ENCODE measurements around the gene SRC. TPM values are rescaled to one million over a fixed set of nuclear protein-coding genes. Genes with fewer than 3 reads are reported as not detected.

SRC gene
- total RNA-seq, 1 donor from 2014 or later: 4.2 TPM

GRCh38 chr20:37361336-37361735 lies 15.4 kb downstream of the SRC start:
- Histone ChIP-seq H3K27ac (replicated peaks) (no peak overlapping the region), H3K27me3 (ENCODE audit: low read depth) (no peaks in the 10 kb centered on the region), H3K4me1 (peaks cover 21% of the 10 kb centered on the region), H3K9me3 (replicated peaks) (no peaks in the 10 kb centered on the region), H3K36me3 (peaks cover 4% of the 10 kb centered on the region), H3K4me3 (no peak overlapping the region)
- intact Hi-C loops (cut with micrococcal nuclease): no loop called here
- no peak for TF ChIP-seq CTCF (IDR thresholded peaks at IDR 0.05; ENCODE audit: borderline replicate concordance)
- DNase-seq: no peak

GRCh38 chr20:37362231-37362792 lies 16.4 kb downstream of the SRC start:
- Histone ChIP-seq H3K4me3 (no peak overlapping the region), H3K27ac (replicated peaks) (no peak overlapping the region), H3K36me3 (peaks cover 4% of the 10 kb centered on the region), H3K9me3 (replicated peaks) (no peaks in the 10 kb centered on the region), H3K4me1 (peaks cover 13% of the 10 kb centered on the region), H3K27me3 (ENCODE audit: low read depth) (no peaks in the 10 kb centered on the region)
- intact Hi-C loops (cut with micrococcal nuclease): no loop called here
- no peak for DNase-seq
- TF ChIP-seq CTCF (IDR thresholded peaks at IDR 0.05; ENCODE audit: borderline replicate concordance): no peak

- TF ChIP-seq CTCF (IDR thresholded peaks at IDR 0.05; ENCODE audit: borderline replicate concordance): no peak
- no peaks in the 10 kb centered on the region for H3K27me3 ChIP-seq (ENCODE audit: low read depth)
- H3K27ac ChIP-seq (replicated peaks): no peak overlapping the region
- peaks cover 4% of the 10 kb centered on the region for H3K36me3 ChIP-seq
- no peaks in the 10 kb centered on the region for H3K9me3 ChIP-seq (replicated peaks)
- H3K4me1 ChIP-seq: peaks cover 11% of the 10 kb centered on the region
- no peak for DNase-seq
- H3K4me3 ChIP-seq: no peak overlapping the region
- intact Hi-C loops (cut with micrococcal nuclease): no loop called here
Measured at GRCh38 chr20:37362821-37363220, 16.9 kb downstream of the SRC start.

- intact Hi-C loops (cut with micrococcal nuclease): no loop called here
- Histone ChIP-seq H3K9me3 (replicated peaks) (no peaks in the 10 kb centered on the region), H3K4me1 (peaks cover 5% of the 10 kb centered on the region), H3K36me3 (peaks cover 4% of the 10 kb centered on the region), H3K27ac (replicated peaks) (no peak overlapping the region), H3K27me3 (ENCODE audit: low read depth) (no peaks in the 10 kb centered on the region), H3K4me3 (no peak overlapping the region)
- TF ChIP-seq CTCF (IDR thresholded peaks at IDR 0.05; ENCODE audit: borderline replicate concordance): no peak
- DNase-seq: no peak
Measured at GRCh38 chr20:37363221-37364012, 17.5 kb downstream of the SRC start.

GRCh38 chr20:37364013-37364926 lies 18.3 kb downstream of the SRC start:
- no peak overlapping the region for H3K27ac ChIP-seq (replicated peaks)
- intact Hi-C loops (cut with micrococcal nuclease): no loop called here
- no peaks in the 10 kb centered on the region for H3K9me3 ChIP-seq (replicated peaks)

More at GRCh38 chr20:37364013-37364926, 18.3 kb downstream of the SRC start:
- TF ChIP-seq CTCF (IDR thresholded peaks at IDR 0.05; ENCODE audit: borderline replicate concordance): no peak
- no peak overlapping the region for H3K4me3 ChIP-seq
- H3K27me3 ChIP-seq (ENCODE audit: low read depth): no peaks in the 10 kb centered on the region
- DNase-seq: no peak
- no peaks in the 10 kb centered on the region for H3K4me1 ChIP-seq
- H3K36me3 ChIP-seq: peaks cover 4% of the 10 kb centered on the region

Data from left ventricle myocardium inferior (tissue), 1 donor.